GM18502 (cell line): ENCODE data around the gene SLCO2B1.

Source experiments
- ATAC-seq: cut with Tn5 transposase; IDR thresholded peaks from one replicate; pipeline ENCODE4 v1.9.1; 2021; ENCODE audit warnings: mild to moderate bottlenecking; ENCODE audit not compliant: unreplicated experiment, poor library complexity

SLCO2B1 gene

GRCh38 chr11:75145196-75145971, 5.5 kb upstream of the SLCO2B1 start:
- no peak for ATAC-seq

DNA sequence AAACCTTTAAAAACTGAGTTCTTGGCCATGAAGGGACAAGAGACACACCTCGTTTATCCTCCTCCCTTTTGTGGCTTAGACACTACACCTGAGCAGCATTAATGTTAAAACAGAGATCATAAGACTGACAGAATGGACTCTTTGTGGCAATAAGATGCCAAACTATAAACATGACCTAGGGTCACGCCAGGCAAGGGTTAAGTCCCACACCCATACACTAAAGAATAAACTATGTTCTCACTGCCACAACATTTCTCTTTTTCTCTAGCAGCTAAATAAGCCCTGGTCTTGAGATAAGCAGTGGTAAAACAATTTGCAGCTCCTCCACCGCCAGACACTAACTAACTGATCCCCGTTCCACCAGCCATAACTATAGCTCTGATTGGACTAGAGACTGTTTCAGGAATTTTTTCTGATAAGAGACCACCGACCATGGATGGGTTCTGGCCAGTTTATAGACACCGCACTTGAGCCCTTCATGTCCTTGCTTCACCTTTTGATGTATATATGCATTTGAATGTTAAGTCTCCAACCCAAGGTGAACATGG, 4.9 kb upstream of the SLCO2B1 start:
- ATAC-seq, result no peak

DNA sequence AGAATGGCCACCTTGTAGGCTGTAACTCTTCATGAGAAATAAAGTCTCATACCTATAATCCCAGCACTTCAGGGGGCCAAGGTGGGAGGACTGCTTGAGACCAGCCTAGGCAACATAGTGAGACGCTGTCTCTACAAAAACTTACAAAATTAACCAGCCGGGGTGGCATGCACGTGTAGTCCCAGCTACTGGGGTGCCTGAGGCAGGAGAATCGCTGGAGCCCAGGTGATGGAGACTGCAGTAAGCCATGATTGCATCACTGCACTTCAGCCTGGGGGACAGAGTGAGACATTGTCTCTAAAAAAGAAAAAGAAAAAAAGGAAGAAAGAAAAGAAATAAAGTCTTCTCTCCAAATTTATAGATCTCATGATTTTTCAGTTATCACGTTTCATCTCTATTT, 4.2 kb upstream of the SLCO2B1 start:
- ATAC-seq, result no peak

- ATAC-seq, result no peak
Observed at GRCh38 chr11:75147191-75147874, 3.6 kb upstream of the SLCO2B1 start.

DNA sequence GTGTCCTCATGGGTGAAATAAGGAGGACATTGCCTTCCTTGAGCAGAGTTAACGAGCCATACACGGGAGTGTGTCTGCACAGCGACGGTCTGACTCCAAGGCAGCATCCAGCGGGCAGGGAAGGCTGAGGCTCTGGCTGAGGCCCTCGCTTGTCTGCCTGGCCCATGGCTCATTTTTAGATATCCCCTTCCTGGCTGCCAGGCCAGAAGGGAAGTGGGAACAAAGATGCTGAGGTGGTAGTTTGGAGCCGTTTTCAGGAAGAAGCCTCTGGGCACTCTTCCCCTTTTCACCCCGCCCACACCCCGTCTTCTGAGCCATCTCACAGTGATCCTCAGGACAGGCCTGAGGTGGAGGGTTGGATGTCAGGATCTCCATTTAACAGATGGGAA, 3.0 kb upstream of the SLCO2B1 start:
- ATAC-seq, result no peak

DNA sequence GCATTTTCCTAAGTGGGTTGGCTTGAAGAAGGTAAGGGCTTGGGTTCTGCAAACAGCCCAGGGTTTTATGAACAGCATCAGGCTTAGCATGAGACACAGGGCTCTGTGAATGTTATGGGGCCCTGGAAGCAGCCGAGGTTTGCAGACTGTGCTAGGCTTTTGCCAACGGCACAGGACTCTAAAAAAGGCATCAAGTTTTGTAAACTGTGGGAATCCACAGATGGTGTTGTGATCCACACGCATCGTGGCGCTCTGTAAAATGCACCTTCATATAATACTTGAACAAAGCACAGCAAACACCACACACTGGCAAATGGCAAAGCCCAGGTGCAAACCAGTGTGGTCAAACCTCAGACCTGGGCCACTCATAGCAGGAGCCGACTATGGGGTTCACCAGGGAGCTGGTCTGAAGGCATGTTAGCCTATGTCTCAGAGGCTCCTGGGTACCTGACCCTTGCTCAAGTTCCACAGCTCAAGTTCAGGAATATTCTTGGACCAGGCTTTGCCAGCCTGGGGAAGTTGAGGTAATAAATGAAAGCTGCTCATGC, 2.4 kb upstream of the SLCO2B1 start:
- ATAC-seq, result no peak

DNA sequence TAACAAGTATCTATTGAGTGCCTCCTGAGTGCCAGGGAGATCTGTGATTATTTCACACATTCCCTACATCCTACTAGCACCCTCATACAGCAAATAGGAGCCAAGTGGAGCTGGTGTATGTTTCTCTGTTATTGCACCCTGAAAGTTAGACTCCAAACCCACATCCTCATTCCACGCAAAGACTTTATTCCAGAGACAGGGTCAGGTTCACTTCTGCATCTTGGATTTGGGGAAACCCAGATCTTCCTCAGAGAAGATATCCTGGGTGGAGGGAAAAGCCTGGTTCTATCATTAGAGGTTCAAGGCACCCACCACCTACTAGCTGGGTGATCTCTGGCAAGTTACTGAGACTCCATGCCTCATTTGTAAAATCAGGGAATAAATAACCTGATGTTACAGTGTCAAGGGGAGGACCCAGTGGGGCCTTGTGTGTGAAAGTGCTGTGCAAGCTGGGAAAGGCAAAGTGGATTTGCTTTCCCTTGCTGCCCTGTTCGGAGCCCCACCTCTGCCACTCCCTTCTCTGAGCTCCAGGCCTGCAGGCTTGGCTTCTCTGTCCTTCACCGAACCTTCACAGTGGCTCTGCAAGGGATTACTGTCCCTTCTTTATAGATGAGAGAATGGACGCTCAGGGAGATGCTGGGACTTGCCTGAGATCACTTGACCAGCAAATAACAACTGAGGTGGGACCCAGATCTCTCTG, 991 bp upstream of the SLCO2B1 start:
- ATAC-seq, result no peak

DNA sequence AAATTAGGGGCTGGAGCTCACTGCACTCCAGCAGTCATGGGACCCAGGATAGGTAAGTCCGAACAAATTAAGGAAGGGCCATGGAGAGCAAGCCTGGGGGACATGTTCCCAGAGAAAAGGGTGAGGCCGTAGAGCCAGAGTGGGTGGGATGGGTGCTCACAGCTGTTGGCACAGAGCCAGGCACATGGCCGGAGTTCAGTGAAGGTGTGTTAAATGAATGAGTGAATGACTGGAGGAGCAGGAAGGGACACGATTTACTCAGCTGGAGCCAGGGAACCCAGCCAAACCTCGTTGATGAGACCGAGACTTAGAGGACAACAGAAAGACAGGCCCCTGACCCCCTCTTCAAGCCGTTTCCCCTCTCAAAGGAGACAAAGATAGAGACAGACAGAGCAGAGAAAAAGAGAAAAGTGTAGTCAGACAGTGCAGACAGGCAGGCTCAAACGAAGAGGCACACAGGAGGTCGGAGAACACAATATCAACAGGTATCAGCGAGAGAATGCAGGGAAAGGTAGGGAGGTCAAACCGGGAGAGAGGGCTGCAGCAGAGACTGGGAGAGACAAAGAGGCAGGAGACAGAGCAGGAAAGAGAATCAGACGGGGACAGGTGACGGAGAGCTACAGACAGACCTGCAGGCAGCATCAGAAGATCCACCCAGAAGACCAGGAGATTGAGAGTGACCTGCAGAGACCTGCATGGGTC, 590 bp downstream of the SLCO2B1 start:
- no peak for ATAC-seq

DNA sequence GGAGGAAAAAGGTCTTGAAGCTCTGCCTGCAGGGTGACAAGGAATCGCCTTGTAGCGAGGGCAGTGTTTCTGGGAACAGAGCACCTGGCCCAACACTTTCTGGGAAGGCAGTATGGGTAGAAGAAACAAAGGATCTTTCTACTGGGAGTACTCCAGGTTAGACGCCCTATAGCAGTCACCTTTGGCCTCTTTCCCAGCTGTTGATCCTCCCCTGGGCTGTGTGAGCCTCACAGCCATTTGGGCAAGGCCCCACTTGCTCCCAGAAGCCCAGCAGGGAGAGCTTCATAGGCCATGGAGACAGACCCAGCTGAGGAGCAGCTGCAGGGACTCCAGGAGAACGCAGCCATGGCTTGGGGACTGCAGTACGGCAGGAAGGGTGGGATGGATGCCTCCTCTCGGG, 1.2 kb downstream of the SLCO2B1 start:
- no peak for ATAC-seq

GRCh38 chr11:75152651-75153427, 1.9 kb downstream of the SLCO2B1 start:
- no peak for ATAC-seq

DNA sequence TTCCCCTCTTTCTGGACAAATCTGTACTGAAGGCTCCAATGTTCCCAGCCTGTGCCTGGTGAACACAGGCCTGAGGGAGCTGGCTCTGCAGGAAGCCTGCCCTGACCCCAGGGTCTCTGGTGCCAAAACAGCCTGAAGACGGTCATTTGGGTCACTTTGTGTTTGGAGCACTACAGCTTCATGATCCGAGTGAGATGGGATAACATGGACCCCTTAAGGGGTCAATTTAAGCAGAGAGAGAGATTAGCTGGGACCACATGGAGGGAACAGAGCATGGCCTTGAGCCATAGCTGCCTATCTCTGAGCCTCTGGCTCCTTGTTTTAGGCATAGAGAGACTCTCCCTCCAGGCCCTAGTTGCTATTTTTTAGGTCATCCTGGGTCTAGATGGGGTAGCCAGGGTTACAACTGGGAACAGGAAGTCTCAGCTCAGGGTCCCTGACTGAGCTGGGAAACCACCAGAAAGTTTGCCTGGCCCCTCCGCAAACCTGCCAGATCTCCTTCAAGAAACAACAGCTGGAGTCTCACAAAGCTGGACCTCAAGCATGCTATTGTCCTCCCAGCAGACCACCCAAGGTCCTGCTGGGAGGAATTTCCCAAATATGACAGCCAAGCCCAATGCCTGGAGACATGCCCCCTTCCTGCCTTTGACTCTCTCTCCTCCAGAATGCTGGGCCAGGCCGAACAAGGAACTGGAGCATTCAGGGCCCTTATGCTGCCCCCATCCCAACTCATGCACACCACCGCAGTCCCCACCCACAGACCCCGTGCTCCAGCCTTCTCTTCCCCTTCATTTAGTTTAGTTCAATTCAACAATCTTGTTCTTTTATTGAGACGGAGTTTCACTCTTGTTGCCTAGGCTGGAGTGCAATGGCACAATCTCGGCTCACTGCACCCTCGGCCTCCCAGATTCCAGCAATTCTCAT, 4.0 kb downstream of the SLCO2B1 start:
- no peak for ATAC-seq

DNA sequence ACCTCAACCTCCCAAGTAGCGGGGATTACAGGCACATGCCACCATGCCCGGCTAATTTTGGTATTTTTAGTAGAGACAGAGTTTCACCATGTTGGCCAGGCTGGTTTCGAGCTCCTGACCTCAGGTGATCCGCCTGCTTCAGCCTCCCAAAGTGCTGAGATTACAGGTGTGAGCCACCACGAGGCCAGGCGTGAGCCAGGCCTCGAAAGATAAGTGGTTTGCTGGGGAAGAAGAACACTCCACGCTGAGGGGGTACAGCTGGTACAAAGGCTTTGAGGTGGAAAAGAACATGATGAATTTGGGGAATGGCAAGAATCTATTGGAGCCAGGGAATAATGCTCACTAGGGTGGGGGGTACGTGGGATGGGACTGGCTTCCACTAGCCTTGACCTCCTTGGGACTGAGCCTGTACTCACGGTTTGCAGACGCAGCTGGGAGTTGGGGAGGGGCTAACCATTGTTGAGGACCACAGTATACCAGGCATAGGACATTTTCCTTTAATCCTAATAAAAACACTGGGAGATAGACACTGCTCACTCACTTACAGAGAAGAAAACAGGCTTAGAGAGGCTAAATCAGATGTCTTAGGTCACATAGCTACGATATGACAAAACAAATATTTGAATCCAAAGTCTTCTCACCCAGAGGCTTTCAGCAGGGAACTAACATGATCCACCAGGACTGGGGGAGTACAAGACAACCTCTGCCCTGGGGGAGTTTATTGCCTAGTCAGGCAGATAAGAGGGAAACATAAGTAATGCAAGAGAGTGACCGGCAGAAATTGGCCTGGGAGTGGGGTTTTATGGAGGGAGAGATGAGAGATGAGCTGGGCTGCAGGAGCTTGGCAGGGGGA, 4.9 kb downstream of the SLCO2B1 start:
- ATAC-seq, result no peak

- no peak for ATAC-seq
Observed at GRCh38 chr11:75158241-75158640, 7.3 kb downstream of the SLCO2B1 start.

DNA sequence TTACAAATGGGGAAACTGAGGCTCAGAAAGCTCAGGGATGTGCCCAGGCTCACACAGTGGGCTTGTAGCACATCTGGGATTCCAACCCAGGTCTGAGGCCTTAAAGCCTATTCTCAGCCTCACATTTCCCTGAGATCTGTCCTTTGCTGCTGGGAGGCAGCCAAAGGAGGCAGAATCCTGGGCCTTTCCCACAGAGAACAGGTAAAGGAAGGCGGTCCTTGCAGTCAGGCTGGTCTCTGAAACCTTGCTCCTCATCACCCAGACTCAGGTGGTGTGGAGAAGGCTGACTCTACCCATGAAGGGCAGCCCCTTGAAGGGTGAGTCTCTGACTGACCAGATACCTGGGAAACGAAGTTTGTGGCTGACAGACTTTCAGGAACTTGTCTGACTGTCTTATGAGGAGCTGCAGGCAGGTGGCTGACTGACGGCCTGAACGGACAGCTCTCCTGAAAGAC, 7.8 kb downstream of the SLCO2B1 start:
- no peak for ATAC-seq

DNA sequence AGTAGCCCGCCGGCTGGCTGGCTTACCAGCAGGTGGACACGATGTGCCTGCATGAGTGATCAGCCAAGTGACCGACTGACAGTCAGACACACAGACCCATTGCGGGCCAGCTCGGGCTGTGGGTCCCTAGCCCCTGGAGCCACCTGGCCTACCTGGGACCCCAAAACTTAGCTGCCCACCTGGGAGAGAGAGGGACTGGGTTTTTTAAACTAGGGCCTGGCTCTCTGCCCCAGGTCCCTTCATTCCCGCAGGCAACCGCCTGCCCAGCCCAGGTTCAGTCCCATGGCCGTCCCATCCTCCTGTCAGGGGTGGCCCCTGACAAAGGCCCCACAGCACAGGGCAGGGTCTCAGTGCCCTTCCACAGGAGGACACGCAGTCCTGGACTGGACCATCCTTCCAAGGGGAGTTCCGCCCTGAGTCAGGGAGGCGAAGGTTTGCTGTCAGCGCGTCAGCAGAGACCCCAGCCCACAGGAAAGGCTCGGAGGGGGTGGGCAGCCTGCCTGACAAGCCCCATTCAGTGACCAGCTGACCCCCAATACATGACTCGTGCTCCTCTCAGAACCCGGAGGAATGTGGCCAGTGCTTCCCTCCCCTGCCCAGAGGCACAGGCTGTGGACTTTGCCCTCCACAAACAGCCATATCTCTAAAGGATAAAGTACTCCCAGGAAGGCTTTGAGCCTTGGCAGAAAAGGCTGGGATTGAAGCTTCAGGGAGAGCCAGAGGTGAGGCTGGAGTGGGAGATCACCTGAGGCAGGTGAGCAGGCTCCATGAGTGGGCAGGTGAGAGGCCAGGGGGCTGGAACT, 8.4 kb downstream of the SLCO2B1 start:
- ATAC-seq, result no peak

DNA sequence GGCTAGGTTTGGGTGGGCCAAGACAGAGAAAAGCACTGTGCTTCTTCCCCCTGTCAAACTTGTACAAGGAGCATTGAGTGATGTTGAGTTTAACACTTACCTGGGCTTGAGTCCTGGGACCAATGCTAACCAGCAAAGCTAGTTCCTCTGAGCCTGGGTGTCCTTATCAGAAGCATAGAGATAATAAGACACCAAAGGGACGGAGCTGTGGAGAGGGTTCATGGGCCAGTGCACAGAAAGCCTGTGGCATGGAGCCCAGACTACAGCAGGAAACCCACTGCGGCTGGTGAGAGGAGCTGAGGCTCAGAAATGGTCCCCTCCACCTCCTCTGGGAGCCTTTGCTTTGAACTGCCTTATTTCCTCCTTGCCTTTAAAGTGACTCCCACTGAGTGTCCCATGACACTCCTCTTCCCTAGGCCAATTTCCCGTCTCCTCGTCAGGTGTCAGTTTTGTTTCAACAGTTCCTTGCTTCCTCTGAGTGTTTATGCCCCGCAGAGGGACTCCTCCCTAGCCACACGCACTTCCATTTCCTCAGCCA, 9.4 kb downstream of the SLCO2B1 start:
- no peak for ATAC-seq
